ENCODE data around the gene AP1G1.

The AP1G1 gene

DNA sequence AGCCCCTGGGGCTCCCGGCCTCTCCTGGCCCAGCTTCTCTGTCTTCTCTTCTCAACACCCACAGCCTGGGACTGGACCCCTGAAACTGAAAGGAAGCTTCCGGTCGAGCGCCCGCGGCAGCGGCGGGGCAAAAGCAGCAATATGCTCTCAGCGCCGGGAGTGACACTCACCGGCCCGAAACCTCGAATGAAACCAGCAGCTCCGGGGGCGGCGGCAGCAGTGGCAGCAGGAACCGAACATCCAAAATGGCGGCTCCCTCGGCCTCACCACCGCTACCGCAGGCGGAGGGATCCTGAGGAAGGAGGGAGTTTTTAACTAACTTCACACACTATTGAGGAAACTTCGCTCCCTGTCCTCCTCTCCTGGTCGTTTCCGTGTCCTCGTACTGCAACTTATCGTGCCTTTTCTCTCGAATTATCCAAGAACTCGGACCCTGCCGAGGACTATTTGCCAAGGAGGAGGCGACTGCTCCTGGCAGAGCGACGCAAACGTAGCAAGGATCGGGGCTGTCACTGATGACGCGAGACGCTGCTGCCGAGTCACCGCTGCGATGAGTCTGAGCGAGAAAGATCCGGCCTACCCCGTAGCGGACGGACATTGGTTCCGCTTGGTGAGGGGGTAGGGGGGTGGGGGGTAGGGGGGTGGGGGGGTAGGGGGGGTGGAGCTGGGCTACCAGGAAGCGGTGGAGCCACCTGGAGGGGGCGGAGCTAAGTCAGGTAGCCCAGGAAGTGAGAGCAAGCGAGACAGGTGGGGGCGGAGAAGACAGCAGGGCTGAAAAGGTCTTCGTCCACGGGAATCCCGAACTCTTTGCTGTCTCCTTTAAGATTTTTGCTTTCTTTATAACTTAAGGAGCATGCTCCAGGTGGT, at the start of gene AP1G1:
TSS of gene AP1G1 (minus strand) at position 242 of the 867 bp plus-strand sequence. CDS start 19,355 bp downstream, outside the sequence.
- Mint-ChIP-seq H3K27ac (peak within 1 kb of the TSS; percentile 90), H3K27me3 (ENCODE audit: low read depth) (no peaks in the 10 kb centered on the region), H3K9me3 (no peaks in the 10 kb centered on the region), H3K4me3 (peak within 1 kb of the TSS; percentile 93), H3K36me3 (ENCODE audit: low read depth) (peaks cover 6% of the 10 kb centered on the region), H3K4me1 (ENCODE audit: low read depth) (peaks cover 14% of the 10 kb centered on the region)

DNA sequence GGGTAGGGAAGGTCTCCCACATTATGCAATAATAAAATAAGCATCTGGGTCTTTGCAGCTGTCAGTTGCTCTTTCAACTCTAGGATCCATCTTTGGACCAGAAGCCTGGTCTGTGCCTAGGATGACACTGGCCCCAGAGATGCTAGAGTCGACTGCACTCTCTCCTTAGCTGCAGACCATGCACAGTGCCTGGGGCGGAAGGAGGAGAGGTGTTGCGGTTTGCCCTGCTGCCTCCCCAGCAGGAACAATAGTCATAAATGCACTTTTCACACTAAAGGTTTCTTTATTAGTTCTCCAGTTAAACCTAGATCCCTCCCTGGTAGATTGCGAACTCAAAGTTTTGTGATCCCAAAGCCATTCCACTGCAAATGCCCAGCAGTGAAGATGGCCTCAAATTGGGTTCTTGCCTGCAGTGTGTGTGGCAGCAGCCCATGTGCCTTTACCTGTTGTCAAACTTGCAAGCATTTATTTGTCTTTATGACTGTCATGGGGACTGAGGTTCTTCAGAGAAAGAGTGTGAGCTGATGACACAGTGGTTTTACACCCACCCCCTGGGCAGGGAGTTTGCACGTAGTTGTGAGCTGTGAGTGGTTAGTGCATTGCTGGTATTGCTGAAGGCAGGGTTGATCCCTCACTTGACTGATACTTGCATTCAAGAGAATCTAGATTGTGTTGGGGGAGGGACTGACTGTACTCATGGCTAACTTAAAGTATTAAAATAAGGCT, 47.5 kb upstream of the AP1G1 start:
- no peaks in the 10 kb centered on the region for H3K27me3 Mint-ChIP-seq (ENCODE audit: low read depth)
- peaks cover 35% of the 10 kb centered on the region for H3K4me1 Mint-ChIP-seq (ENCODE audit: low read depth)
- no peak overlapping the region for H3K4me3 Mint-ChIP-seq
- H3K9me3 Mint-ChIP-seq, result no peaks in the 10 kb centered on the region
- peaks cover 26% of the 10 kb centered on the region for H3K36me3 Mint-ChIP-seq (ENCODE audit: low read depth)
- H3K27ac Mint-ChIP-seq, result peak overlapping the region; percentile 74

- peaks cover 32% of the 10 kb centered on the region for H3K36me3 Mint-ChIP-seq (ENCODE audit: low read depth)
These were observed 45.8 kb upstream of the AP1G1 start for GRCh38 chr16:71854369-71854948.

DNA sequence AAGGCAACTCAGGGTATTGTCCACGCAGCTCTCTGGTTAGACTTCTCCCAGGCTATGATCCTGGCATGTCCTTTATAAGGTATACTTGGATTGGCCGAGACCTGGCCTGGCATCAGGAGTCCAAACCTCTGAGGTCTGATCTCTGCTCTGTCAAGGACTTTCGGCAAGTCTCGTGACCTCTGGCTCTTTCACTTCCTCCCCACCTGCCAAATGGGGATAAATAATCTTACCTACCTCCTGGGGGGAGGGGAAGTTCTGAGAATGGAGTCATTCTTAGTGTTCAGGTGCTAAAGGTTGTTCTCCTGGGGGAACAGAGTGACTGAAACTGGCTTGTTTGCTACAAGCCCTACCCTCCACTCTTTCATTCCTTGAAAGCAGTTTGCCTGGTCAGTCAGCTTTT, 44.8 kb upstream of the AP1G1 start:
- Mint-ChIP-seq H3K4me1 (ENCODE audit: low read depth) (peaks cover 40% of the 10 kb centered on the region), H3K27ac (no peak overlapping the region), H3K4me3 (no peak overlapping the region), H3K9me3 (no peaks in the 10 kb centered on the region), H3K36me3 (ENCODE audit: low read depth) (peaks cover 38% of the 10 kb centered on the region), H3K27me3 (ENCODE audit: low read depth) (no peaks in the 10 kb centered on the region)

More at GRCh38 chr16:71854369-71854948, 45.8 kb upstream of the AP1G1 start:
- no peak overlapping the region for H3K4me3 Mint-ChIP-seq
- H3K27ac Mint-ChIP-seq, result no peak overlapping the region
- peaks cover 36% of the 10 kb centered on the region for H3K4me1 Mint-ChIP-seq (ENCODE audit: low read depth)
- H3K27me3 Mint-ChIP-seq (ENCODE audit: low read depth), result no peaks in the 10 kb centered on the region
- no peaks in the 10 kb centered on the region for H3K9me3 Mint-ChIP-seq

DNA sequence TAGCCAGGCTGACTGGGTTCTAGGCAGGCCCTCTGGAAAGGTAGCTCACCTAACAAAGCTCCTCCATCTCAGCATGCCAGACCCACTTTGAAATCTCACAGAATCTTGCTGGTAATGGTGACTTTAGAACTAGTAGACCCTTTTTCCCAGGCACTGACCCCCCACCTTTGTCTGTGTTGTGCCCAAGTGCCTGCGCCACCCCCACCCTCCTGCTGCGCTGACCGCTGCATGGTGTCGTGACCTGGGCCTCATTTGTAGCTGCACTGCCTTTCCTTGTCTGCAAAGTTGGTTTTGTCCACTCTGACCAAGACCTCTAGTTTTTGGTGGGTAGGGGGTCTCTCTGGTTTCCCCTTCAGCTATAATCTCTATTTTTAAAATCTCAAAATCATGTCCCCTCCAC, 43.9 kb upstream of the AP1G1 start:
- H3K36me3 Mint-ChIP-seq (ENCODE audit: low read depth), result peaks cover 43% of the 10 kb centered on the region
- H3K9me3 Mint-ChIP-seq, result no peaks in the 10 kb centered on the region
- H3K4me3 Mint-ChIP-seq, result no peak overlapping the region
- no peak overlapping the region for H3K27ac Mint-ChIP-seq
- H3K4me1 Mint-ChIP-seq (ENCODE audit: low read depth), result peaks cover 46% of the 10 kb centered on the region
- no peaks in the 10 kb centered on the region for H3K27me3 Mint-ChIP-seq (ENCODE audit: low read depth)

DNA sequence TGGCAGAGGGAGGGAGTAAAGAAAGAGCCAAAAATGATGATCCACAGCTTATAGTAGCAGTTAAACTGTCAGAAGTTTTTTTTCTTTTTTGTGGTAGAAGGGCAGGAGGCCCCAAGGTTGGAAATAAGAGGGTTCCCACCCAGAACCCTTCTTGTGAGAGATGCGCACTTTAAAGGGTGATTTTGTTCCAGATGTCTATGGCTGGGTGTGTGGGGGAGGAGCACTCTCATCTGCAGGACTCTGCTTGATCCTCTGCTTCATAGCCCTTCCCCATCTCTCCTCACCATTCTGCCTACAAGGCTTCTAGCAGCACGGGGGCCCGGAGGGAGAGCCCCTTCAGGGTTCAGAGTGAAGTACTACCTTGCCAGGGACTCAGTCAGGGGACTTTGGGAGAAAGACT, 43.5 kb upstream of the AP1G1 start:
- H3K27me3 Mint-ChIP-seq (ENCODE audit: low read depth), result no peaks in the 10 kb centered on the region
- H3K9me3 Mint-ChIP-seq, result no peaks in the 10 kb centered on the region
- peaks cover 50% of the 10 kb centered on the region for H3K4me1 Mint-ChIP-seq (ENCODE audit: low read depth)
- peaks cover 43% of the 10 kb centered on the region for H3K36me3 Mint-ChIP-seq (ENCODE audit: low read depth)
- no peak overlapping the region for H3K27ac Mint-ChIP-seq
- H3K4me3 Mint-ChIP-seq, result no peak overlapping the region

GRCh38 chr16:71851746-71852145, 43.1 kb upstream of the AP1G1 start:
- no peak overlapping the region for H3K27ac Mint-ChIP-seq
- peaks cover 43% of the 10 kb centered on the region for H3K36me3 Mint-ChIP-seq (ENCODE audit: low read depth)
- H3K4me1 Mint-ChIP-seq (ENCODE audit: low read depth), result peaks cover 52% of the 10 kb centered on the region
- H3K4me3 Mint-ChIP-seq, result no peak overlapping the region
- H3K27me3 Mint-ChIP-seq (ENCODE audit: low read depth), result no peaks in the 10 kb centered on the region
- H3K9me3 Mint-ChIP-seq, result no peaks in the 10 kb centered on the region

GRCh38 chr16:71848622-71849021, 40.0 kb upstream of the AP1G1 start:
- H3K27ac Mint-ChIP-seq, result no peak overlapping the region
- H3K4me3 Mint-ChIP-seq, result no peak overlapping the region
- H3K36me3 Mint-ChIP-seq (ENCODE audit: low read depth), result peaks cover 35% of the 10 kb centered on the region
- H3K4me1 Mint-ChIP-seq (ENCODE audit: low read depth), result peaks cover 44% of the 10 kb centered on the region
- H3K27me3 Mint-ChIP-seq (ENCODE audit: low read depth), result no peaks in the 10 kb centered on the region
- no peaks in the 10 kb centered on the region for H3K9me3 Mint-ChIP-seq

DNA sequence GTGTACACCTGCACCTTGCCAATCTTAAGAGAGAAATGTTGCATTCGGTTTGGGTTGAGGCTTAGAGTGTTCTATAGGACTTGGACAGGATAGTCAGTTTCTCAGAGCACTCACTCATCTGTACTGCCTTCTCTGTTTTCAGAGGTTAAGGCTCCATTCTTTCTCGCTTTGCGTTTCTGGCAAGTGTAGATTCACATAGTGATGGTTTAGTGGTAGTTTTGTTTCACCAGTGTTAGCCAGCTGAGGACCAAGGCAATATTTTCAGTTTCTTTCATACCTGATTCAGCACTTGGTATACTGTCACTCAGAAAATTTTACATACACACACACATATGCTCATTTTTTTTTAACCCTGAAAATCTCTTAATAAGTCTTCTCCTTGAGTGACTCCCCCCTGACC, 38.5 kb upstream of the AP1G1 start:
- Mint-ChIP-seq H3K27me3 (ENCODE audit: low read depth) (no peaks in the 10 kb centered on the region), H3K36me3 (ENCODE audit: low read depth) (peaks cover 31% of the 10 kb centered on the region), H3K9me3 (no peaks in the 10 kb centered on the region), H3K4me3 (peak overlapping the region; percentile 93), H3K4me1 (ENCODE audit: low read depth) (peaks cover 43% of the 10 kb centered on the region), H3K27ac (peak overlapping the region; percentile 84)

DNA sequence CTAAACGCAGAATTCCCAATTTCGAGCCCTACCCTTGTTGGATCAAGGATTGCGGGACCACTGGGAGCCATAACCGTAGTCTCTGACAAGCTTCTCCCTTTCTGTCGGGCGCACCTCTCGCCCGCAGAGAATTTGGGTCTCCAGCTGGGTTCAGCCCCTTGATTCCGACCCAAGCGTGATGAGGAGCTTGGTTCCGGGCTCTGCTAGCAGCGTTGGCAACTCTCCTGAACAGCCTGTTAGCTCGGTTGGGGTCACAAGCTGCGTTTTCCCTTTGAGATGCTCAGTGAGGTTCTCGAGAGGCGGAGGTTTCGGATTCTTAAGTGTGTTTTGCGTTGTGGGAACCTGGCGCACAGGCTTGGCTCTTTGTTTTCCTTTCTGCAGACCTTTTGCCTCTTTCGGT, 37.8 kb upstream of the AP1G1 start:
- no peaks in the 10 kb centered on the region for H3K27me3 Mint-ChIP-seq (ENCODE audit: low read depth)

DNA sequence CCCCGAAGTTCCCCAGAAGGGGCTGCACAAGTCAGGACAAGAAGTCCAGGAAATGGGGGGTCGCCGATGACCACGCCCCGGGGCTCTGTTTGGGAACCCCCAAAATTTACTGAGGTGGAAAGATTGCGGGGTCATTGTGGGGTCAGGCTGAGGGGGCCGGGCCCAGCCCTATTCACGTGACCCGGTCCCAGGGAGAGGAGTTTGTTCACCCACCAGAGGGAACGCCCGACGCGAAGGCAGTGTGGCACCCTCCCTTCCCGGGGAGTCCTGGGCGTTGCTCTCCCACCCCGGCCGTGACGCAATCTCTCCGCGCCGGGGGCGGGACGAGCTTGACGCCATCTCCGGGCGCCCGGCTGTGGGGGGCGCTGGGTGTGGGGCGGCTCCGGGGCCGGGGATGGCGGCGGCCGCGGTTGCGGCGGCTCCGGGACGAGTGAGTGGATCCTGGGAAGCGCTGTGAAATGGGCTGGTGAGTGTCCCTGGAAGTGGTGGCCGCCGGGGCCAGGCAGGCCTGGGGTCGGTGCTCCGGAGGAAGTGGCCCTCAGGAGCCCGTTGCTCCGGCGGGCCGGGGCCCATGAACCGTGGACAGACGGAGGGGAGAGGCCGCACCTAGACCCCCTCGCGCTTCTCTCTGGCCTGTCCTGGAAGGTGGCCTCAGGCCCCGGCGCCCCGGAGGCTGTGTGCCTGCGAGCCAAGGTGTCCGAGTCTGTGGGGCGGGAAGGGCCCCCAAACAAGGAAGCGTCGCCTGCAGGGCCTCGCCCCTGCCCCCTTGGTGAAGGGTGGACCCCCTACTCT, 37.2 kb upstream of the AP1G1 start, which contains the start of gene ATXN1L:
TSS of gene ATXN1L (plus strand) at position 338 of the 792 bp plus-strand sequence. CDS start 3,765 bp downstream, outside the sequence.
- H3K27me3 Mint-ChIP-seq (ENCODE audit: low read depth), result no peaks in the 10 kb centered on the region
- peak within 1 kb of the TSS; percentile 93 for H3K4me3 Mint-ChIP-seq
- H3K36me3 Mint-ChIP-seq (ENCODE audit: low read depth), result peaks cover 23% of the 10 kb centered on the region
- H3K9me3 Mint-ChIP-seq, result no peaks in the 10 kb centered on the region
- H3K4me1 Mint-ChIP-seq (ENCODE audit: low read depth), result peaks cover 37% of the 10 kb centered on the region
- H3K27ac Mint-ChIP-seq, result peak within 1 kb of the TSS; percentile 96

More for the DNA sequence above, 37.8 kb upstream of the AP1G1 start:
- Mint-ChIP-seq H3K4me3 (peak overlapping the region; percentile 93), H3K4me1 (ENCODE audit: low read depth) (peaks cover 39% of the 10 kb centered on the region), H3K36me3 (ENCODE audit: low read depth) (peaks cover 25% of the 10 kb centered on the region), H3K9me3 (no peaks in the 10 kb centered on the region), H3K27ac (peak overlapping the region; percentile 84)

GRCh38 chr16:71843572-71843971, 34.9 kb upstream of the AP1G1 start:
- H3K36me3 Mint-ChIP-seq (ENCODE audit: low read depth), result peaks cover 9% of the 10 kb centered on the region
- peaks cover 33% of the 10 kb centered on the region for H3K4me1 Mint-ChIP-seq (ENCODE audit: low read depth)
- no peak overlapping the region for H3K4me3 Mint-ChIP-seq
- no peaks in the 10 kb centered on the region for H3K27me3 Mint-ChIP-seq (ENCODE audit: low read depth)
- no peaks in the 10 kb centered on the region for H3K9me3 Mint-ChIP-seq
- H3K27ac Mint-ChIP-seq, result peak overlapping the region; percentile 77

DNA sequence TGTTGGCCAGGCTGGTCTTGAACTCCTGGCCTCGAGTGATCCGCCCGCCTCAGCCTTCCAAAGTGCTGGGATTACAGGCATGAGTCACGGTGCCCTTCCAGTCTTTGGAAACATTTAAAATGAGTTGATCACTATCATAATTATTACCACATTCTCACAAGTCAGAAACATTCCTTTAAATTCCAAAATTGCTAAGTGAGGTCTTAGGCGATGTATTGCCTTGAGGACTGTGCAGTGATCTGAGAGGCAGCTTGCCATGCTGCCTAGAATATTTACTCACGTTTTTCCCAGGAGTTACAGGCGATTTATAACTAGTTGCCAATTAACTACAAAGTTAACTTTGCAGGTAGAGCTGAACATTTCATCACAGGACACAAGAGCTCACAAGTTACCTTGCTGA, 31.4 kb upstream of the AP1G1 start:
- Mint-ChIP-seq H3K4me3 (no peak overlapping the region), H3K27me3 (ENCODE audit: low read depth) (no peaks in the 10 kb centered on the region), H3K27ac (no peak overlapping the region), H3K4me1 (ENCODE audit: low read depth) (peaks cover 10% of the 10 kb centered on the region), H3K36me3 (ENCODE audit: low read depth) (no peaks in the 10 kb centered on the region), H3K9me3 (no peaks in the 10 kb centered on the region)

DNA sequence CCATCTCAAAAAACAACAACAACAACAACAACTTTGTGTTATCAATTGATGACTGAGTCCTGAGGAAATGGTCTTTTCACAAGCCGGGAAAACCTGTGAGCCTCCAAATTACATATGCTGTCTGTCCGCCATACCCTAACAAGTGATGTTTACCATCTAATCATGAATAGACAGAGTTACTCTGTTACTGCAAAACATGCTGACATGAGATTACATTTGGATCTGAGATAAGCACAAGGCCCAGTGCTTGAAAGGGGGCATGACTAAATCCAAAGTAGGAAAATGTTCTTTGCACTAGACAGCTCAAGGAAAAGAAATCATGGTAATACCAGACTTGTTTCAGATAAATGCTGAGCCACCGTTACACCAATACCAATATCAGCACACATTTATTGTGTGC, 28.5 kb upstream of the AP1G1 start:
- no peaks in the 10 kb centered on the region for H3K36me3 Mint-ChIP-seq (ENCODE audit: low read depth)
- no peak overlapping the region for H3K4me3 Mint-ChIP-seq
- no peaks in the 10 kb centered on the region for H3K9me3 Mint-ChIP-seq
- H3K27ac Mint-ChIP-seq, result no peak overlapping the region
- H3K4me1 Mint-ChIP-seq (ENCODE audit: low read depth), result peaks cover 2% of the 10 kb centered on the region
- no peaks in the 10 kb centered on the region for H3K27me3 Mint-ChIP-seq (ENCODE audit: low read depth)
